ENCODE results near the gene COL16A1.

Gene COL16A1

DNA sequence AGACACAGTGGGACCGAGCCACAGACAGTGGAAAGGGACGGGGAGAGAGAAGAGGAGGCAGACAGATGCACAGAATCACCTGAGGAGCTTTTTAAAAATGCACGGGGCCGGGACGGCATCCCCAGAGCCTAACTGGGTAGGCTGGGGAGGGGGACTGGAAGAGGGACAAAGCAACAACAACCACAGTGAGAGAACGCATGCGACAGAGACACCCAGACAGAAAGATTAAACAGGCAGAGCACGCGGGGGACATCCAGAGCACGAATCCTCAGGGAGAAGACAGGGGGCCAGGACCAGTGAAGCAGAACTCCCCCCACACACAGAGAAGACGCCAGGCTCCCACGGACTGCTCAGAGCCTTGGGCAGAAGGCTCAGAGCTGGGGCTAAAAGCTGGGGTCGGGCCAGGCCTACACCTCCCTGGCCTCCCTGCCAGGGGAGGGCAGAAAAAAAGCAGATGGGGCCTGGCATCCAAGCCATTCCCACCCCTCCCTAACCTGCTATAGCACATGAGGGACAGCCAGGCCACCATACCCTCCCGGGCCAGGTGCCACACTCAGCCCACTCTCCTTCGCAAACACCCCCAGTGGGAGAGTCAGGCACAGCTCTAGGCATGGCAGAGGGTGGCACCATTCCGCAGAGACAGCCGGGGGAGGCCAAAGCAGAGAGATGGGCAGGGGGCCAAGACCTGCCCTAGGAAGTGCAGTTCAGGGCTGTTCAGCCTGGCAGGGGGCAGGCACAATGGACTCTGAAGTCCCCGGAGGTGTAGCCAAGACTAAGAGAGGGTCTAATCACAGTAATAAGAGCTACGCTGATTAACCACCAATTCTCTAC lies 29.8 kb upstream of the COL16A1 start:
- DNase-seq (ENCODE audit: low read depth, low spot score) = no peak

GRCh38 chr1:31732751-31733289 lies 29.0 kb upstream of the COL16A1 start:
- peak; percentile 55 for DNase-seq (ENCODE audit: low read depth, low spot score)

DNA sequence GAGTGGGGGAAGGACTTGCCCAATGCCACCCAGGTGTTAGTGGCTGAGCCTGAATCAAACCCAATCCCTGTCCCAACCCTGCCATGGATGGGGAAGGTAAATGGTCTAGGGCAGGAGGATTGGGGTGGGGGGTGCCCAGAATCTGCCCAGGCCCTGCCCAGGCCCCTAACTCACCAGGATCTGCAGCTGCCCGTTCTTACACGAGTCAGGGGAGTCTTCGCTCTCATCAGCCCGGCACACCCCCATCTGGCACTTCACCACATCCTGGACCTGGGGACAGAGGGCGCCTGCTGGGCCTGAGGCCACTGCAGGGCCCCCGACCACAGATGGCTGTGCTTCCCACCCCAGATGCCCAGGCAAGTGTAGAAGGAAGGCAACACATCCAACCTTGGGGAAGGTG lies 28.5 kb upstream of the COL16A1 start:
- DNase-seq (ENCODE audit: low read depth, low spot score) = no peak

- DNase-seq (ENCODE audit: low read depth, low spot score) = no peak
These were observed 27.3 kb upstream of the COL16A1 start for GRCh38 chr1:31731049-31731565.

- DNase-seq (ENCODE audit: low read depth, low spot score) = no peak
These were observed 26.7 kb upstream of the COL16A1 start for GRCh38 chr1:31730336-31731048.

DNA sequence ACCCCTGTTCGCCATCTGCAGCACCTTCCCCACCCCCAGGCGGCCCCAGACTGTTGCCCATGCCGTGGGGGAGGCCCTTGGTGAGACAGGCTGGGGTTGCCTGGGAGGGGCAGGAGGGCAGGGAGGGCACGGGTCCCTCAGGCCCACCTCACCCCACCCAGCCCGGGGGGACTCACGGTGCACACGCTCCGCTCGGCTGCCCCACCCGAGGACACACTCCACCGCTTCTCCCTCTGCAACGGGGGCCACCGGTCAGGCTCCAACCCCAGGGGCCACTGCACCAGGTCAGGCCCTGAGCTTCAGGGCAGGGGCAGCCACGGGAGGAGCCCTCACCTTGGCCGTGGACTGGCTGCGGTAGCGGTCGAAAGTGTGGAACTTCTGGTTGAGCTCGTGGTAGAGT lies 24.0 kb upstream of the COL16A1 start:
- DNase-seq (ENCODE audit: low read depth, low spot score) = no peak

DNA sequence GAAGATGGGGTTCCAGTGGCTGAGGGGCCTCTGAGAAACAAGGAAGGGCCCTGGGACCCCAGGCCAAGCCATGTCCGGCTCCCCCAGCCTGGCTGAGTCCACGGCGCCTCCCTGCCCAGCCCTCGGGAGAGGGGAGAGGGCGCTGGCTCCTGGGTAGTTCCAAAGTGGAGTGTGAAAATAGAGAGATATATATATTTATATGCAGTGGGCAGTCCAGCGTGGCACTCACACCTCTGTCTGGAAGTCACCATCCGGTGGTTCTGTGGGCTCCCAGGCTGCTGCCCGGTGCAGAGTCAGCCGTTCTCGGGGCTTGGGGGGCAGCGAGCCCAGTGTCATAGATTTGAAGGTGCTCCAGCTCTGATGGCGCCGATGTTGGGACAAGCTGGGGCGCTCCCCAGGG lies 23.4 kb upstream of the COL16A1 start:
- DNase-seq (ENCODE audit: low read depth, low spot score) = no peak

GRCh38 chr1:31726715-31727114 lies 22.9 kb upstream of the COL16A1 start:
- no peak for DNase-seq (ENCODE audit: low read depth, low spot score)

GRCh38 chr1:31725777-31726535 lies 22.1 kb upstream of the COL16A1 start:
- DNase-seq (ENCODE audit: low read depth, low spot score) = no peak

DNA sequence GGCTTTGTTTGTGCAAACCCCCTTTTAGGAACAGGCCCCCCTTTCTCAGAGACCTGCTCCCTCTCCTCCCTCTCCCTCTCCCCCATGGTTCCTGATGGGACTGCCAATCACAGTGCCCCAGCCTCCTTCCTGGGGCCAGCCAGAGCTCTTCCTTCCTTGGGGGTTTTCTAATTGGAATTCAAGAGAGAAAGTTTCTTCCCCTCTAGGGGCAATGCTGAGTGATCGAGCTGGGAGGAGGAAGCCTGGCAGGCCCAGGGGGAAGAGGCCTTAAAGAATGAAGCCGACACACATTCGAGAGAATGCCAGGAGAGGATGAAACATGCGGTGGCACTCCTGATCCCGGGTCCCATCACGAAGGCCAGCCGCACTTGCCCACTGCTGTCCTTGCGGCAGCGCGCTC lies 21.3 kb upstream of the COL16A1 start:
- no peak for DNase-seq (ENCODE audit: low read depth, low spot score)

DNA sequence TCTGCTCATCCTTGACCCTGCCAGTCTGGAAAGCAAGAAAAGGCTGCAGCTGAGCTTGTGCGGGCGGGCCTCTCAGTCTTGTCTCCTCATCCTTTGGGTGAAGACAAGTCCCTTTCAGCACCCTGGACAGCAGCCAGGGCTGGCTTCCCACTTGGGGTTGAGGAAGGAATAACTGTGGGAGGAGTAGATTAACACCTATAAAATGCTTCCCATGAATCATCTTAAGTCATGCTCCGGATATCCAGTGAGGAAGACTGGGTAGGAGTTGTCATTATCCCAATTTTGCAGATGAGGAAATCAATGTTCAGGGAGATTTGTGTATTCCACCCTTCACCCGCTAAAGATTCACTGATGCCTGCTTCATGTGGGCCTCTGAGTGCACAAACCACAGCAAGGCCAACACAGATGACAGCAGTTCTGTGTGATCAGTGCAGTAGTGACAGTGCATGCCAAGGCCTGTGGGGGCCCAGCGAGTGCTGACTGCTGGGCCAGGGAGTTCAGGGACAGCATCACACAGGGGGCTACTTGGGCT lies 20.1 kb upstream of the COL16A1 start:
- peak; percentile 71 for DNase-seq (ENCODE audit: low read depth, low spot score)

DNA sequence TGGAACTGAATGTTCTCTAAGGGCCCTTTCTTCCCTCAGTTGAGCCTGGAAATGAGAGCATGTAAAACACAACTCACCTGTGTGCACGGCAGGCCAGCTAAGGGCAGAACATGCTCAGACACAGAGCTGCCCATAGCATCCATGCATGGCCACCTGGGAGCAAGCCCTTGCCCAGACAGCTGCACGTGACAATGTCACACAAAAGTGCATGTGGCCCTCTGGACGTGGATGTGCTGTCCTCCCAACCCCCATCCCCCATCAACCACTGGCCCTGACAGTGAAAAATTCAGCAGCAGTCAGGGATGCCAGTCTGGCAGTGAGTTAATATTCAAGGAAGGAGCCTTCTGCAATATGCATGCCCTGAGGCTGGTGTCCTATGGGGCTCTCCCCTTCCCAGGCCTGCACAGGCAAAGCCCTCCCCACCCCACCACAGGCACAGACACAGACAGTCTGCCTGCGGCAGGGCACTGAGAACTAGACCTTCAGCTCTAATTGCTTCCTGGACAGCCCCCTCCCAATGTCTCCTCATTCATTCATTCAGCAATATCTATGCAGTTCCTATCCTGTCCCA lies 14.6 kb upstream of the COL16A1 start:
- DNase-seq (ENCODE audit: low read depth, low spot score) = no peak

GRCh38 chr1:31717341-31717740 lies 13.5 kb upstream of the COL16A1 start:
- no peak for DNase-seq (ENCODE audit: low read depth, low spot score)

DNA sequence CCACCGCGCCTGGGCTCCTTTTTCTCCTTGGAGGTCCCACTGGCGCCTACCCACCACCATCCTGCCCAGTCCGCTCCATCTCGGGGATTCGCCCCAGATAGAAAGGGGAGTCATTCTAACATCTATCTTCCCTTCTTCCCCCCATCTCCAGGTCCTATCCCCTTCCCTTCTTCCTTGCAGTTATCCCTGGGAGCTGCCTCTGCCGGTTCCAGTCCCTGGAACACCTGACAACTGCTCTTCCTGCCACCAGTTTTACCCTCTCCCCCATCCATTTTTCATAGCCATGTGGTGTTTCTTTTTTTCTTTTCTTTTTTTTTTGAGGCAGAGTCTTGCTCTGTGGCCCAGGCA lies 12.0 kb upstream of the COL16A1 start:
- no peak for DNase-seq (ENCODE audit: low read depth, low spot score)

- peak; percentile 96 for DNase-seq (ENCODE audit: low read depth, low spot score)
These were observed 11.5 kb upstream of the COL16A1 start for GRCh38 chr1:31715087-31715872.

DNA sequence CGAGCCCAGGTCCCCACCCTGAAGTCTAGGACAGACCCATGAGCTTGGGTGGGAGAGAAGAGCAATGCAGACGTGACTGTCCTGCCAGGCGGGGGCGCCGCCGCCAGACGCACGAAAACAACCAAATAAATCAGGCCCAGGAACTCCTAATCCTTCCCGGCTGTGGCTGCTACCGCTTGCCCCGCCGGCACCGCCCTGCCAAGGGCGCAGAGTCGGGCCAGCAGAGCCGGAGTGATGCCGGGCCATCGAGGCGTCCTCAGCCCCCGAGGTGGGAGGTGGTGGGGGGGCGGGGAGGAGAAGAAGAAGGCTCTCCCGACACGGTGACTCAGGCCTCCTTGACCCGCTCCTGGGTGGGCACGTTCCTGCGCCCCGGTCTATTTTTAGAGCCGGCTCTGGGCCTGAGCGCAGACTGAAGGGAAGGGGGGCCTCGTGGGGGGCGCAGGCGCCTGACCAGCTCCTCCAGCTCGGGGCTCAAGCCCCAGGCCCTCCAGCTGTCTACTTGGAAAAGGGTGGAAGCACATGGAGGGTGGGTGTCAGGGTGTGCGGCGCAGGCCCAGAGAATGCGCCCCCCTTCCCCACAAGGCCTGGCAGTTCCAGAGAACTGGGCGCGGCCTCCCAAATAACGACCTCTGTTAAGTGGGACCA lies 10.7 kb upstream of the COL16A1 start:
- peak; percentile 88 for DNase-seq (ENCODE audit: low read depth, low spot score)

DNA sequence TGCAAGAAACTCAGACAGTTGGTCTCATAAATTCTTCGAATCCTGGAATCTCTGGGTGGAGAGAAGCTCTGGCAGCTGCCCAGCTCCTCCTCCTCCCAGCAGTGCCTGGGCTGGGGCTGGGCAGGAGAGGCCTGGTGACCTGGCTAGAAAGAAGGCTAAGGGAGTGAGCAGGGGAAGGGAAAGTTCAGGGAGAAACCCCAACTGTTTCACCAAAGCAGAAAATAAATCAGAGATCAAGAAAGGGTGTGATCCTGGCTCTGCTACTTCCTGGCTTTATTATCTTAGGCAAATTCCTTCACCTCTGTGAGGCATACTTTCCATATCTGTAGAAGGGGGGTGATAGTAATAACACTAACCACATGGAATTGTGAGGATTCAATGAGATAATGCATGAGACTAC lies 8.8 kb upstream of the COL16A1 start:
- DNase-seq (ENCODE audit: low read depth, low spot score) = peak; percentile 57

GRCh38 chr1:31712068-31712467 lies 8.3 kb upstream of the COL16A1 start:
- no peak for DNase-seq (ENCODE audit: low read depth, low spot score)

DNA sequence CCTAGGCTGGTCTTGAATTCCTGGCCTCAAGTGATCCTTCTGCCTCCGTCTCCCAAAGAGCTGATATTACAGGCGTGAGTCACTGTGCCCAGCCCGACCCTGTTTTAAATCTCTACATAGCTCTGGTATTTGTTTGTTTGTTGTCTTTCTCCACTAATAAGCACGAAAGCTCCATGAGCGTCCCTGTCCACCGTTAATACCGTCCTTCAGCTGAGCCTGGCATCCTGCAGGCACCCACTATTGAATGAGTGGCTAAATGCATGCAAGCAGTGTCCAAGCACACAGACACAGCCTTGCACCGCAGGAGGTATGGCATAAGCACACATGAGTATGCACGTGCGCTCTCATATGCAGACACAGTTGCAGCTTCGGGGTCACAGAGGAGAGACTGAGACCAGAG lies 4.5 kb upstream of the COL16A1 start:
- DNase-seq (ENCODE audit: low read depth, low spot score) = no peak

GRCh38 chr1:31707711-31708110 lies 3.9 kb upstream of the COL16A1 start:
- no peak for DNase-seq (ENCODE audit: low read depth, low spot score)

Data from ELF-1 (cell line).